Bronchial epithelial cell (primary cell): Measurements from ENCODE around the gene ZNF827. TPM values are rescaled to one million over a fixed set of nuclear protein-coding genes. Genes with fewer than 3 reads are reported as not detected.

Experiments
- DNase-seq: peaks from one replicate; pipeline ENCODE4 v3.0.0-alpha.2; 2010; ENCODE audit warnings: low read depth
- FAIRE-seq: peaks from 2 replicates; lab custom pipeline; 2011; peaks lifted over from hg19 to GRCh38; lab: Jason Lieb, UNC
- H3K27me3 ChIP-seq: 2 replicates; pipeline ENCODE4 v1.5.1; 2011; ENCODE audit warnings: low read length; ENCODE audit not compliant: control insufficient read depth, insufficient read depth
- H3K36me3 ChIP-seq: 2 replicates; pipeline ENCODE4 v1.5.1; 2011; ENCODE audit warnings: low read length; ENCODE audit not compliant: control insufficient read depth, insufficient read depth
- H3K4me3 ChIP-seq: 2 replicates; pipeline ENCODE4 v1.5.1; 2011; ENCODE audit warnings: mild to moderate bottlenecking, low read depth, low read length, control low read depth
- total RNA-seq: library from RNA; depleted of rRNA; stranded (reverse); fragments of >200 nt; gene quantifications from 2 replicates; pipeline ENCODE4 v1.2.1, GENCODE V29; 2014
- TF ChIP-seq, protein P1 (sequence below): IDR thresholded peaks from 2 replicates; pipeline ENCODE4 v1.5.1; 2011; ENCODE audit warnings: mild to moderate bottlenecking, moderate library complexity, low read length, control low read depth, inconsistent platforms; ENCODE audit not compliant: insufficient read depth, severe bottlenecking

The ZNF827 gene
- total RNA-seq, 1 donor from 2014 or later, result 2.1 TPM

DNA sequence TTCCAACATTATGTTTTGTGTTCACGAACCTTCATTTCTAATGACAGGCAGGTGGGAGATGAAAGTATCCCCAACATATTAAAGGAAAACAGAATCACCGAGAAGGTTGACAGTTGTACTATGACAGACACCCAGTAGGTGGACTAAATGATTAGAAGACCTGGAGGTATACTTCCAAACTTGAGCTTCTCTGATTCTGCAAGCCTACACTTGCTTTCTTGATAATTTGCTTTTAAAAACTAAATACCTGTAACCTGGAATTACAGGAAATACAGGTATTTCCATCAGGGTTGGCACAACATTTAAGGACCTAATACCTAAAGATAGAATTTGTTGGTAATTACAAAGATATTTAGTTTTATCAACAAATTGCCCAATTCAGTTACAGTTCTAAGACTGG lies 215.3 kb downstream of the ZNF827 start:
- no peak for FAIRE-seq
- DNase-seq, result peak; percentile 86
- Histone ChIP-seq H3K36me3 (no peaks in the 10 kb centered on the region), H3K27me3 (no peaks in the 10 kb centered on the region), H3K4me3 (no peak overlapping the region)
- TF ChIP-seq, protein P1, sequence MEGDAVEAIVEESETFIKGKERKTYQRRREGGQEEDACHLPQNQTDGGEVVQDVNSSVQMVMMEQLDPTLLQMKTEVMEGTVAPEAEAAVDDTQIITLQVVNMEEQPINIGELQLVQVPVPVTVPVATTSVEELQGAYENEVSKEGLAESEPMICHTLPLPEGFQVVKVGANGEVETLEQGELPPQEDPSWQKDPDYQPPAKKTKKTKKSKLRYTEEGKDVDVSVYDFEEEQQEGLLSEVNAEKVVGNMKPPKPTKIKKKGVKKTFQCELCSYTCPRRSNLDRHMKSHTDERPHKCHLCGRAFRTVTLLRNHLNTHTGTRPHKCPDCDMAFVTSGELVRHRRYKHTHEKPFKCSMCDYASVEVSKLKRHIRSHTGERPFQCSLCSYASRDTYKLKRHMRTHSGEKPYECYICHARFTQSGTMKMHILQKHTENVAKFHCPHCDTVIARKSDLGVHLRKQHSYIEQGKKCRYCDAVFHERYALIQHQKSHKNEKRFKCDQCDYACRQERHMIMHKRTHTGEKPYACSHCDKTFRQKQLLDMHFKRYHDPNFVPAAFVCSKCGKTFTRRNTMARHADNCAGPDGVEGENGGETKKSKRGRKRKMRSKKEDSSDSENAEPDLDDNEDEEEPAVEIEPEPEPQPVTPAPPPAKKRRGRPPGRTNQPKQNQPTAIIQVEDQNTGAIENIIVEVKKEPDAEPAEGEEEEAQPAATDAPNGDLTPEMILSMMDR, result peak; percentile 38

DNA sequence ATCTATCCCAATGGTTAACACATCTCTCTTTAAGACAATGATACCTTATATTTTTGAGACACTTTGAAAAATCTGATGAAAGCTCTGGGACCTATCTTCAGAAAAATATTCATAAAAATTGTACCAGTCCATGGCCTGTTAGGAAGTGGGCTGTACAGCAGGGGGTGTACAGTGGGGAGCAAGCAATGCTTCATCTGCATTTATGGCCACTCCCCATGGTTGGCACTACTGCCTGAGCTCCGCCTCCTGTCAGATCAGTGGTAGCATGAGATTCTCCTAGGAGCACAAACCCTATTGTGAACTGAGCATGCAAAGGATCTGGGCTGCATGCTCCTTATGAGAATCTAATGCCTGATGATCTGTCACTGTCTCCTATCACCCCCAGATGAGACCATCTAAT lies 216.1 kb downstream of the ZNF827 start:
- DNase-seq, result no peak
- Histone ChIP-seq H3K27me3 (no peaks in the 10 kb centered on the region), H3K36me3 (no peaks in the 10 kb centered on the region), H3K4me3 (no peak overlapping the region)
- no peak for FAIRE-seq
- TF ChIP-seq, protein P1, result no peak

DNA sequence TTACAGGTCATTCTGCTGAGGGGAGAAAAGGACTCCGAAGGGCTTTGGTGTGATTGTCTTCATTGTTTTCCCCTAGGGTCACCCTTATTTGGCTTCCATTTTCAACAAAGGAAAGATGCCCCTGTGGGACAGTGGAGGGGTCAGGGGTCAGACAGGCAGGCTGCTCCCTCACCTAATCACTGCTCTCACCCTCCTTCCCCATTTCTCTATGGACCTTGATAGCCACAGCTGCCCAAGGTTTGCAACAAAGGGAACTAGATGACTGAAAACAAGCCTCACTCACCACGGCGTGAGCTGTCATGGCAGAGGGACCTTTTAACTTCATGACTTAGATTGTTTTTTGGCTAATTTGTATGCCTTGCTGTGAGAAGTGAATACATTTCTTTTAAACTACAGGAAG lies 218.0 kb downstream of the ZNF827 start:
- no peaks in the 10 kb centered on the region for H3K36me3 ChIP-seq
- no peak for FAIRE-seq
- no peak for DNase-seq
- no peaks in the 10 kb centered on the region for H3K27me3 ChIP-seq
- H3K4me3 ChIP-seq, result no peak overlapping the region
- TF ChIP-seq, protein P1, result no peak

DNA sequence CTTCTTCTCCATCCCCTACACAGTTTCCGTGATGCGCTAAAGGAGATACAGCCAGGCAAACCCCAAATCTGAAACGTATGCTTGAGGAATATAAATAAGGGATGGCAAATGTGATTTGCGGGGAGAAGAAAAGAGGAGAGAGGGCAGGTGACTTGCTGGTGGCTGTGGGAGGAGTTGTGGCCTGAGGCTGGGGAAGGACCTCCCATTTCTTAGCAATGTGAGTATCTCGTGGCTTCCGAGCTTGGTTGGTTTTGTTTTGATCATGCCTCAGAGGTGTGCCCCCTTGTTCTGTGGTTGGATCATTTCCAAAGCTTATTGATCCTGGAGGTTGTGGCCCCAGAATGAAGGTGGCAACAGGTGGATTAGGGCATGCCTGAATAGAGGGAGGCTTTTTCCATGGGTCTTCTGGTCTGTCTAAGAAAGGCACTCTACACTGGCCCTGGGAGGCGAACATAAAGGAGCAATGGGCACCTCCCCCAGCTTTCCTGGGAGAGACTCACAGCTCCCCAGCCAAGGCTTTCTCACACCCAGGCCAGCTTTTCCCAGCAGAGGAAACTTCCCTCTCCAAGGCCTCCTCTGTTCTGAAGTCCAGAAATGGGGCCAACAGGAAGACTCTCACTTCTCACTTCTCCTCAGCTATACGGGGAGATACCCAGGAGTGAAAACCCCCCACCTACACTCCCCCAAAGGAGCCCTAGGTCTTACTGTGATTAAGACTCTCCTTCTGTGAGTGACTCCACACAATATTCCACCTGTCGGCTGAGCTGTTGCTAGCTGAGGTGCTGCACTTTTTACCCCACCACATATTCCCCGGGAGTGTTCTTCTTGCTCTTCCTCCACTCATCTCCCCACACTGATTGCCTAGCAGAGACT lies 218.6 kb downstream of the ZNF827 start:
- TF ChIP-seq, protein P1, result no peak
- FAIRE-seq (peak; percentile 43), DNase-seq (no peak)
- no peaks in the 10 kb centered on the region for H3K36me3 ChIP-seq
- H3K4me3 ChIP-seq, result no peak overlapping the region
- H3K27me3 ChIP-seq, result no peaks in the 10 kb centered on the region

DNA sequence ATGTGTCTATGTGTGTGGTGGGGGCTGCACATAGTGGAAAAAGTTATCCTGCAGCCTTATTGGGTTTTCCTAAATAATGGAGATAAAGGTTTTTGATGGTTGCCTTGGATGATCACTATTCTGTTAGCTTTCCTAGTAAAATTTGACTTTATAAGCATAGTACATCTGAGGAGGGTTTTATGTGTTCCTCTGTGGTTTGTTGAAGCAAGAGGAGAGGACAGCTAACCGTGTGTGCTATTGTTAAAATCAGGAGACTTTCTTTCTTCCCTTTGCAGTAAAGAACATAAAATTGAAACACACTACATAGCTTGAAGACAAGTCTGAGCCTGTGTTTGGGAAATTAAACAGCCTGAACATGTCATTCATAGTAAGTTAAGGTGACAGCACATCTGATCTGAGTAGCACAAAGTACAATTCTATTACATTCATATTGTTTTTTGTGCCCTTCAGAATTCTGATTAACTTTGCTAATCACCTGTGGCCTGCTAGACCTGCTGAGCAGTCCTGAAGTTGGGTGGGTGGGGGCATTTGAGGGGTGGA lies 221.9 kb downstream of the ZNF827 start:
- no peak for FAIRE-seq
- Histone ChIP-seq H3K4me3 (no peak overlapping the region), H3K27me3 (no peaks in the 10 kb centered on the region), H3K36me3 (no peaks in the 10 kb centered on the region)
- peak; percentile 73 for DNase-seq
- TF ChIP-seq, protein P1, result no peak

DNA sequence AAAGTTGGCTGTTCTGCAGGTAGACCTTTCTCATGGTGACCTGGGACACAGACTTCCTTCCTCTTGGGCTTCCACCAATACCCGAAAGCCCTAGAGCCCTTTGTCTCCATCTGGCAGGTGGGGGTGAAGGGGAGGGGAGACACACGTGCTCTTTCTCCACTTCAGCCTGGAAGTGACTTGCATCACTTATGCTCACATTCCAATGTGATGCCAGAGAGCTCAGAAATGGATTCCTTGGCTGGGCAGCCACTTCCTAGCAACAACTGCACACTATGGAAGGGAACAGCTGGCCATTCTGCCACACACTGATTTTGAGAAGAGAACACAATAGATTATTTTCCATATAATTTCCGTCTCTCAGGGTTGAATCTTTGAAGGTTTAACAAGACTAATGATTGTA lies 222.4 kb downstream of the ZNF827 start:
- DNase-seq (peak; percentile 44), FAIRE-seq (no peak)
- Histone ChIP-seq H3K27me3 (no peaks in the 10 kb centered on the region), H3K36me3 (no peaks in the 10 kb centered on the region), H3K4me3 (no peak overlapping the region)
- TF ChIP-seq, protein P1, result no peak
